ENCODE data around the gene PUDP. TPM values are rescaled to one million over a fixed set of nuclear protein-coding genes. Genes with fewer than 3 reads are reported as not detected.

The PUDP gene
- total RNA-seq, 1 experiment from 2014 or later: 20.3 TPM

GRCh38 chrX:7068939-7069367 is 79.0 kb downstream of the PUDP start:
- Histone ChIP-seq H3K4me3 (replicated peaks in 1 of 2; ENCODE audit: low read depth in 1 of 2, low read length in 2 of 2) (no peak overlapping the region), H3K27ac (ENCODE audit: low read depth, low read length) (no peak overlapping the region), H3K4me1 (ENCODE audit: control insufficient read depth in 1 of 2, insufficient read depth in 2 of 2, low read length in 2 of 2) (no peaks in the 10 kb centered on the region), H3K9me3 (ENCODE audit: control insufficient read depth in 1 of 2, insufficient read depth in 1 of 2, low read depth in 1 of 2, low read length in 2 of 2) (no peaks in the 10 kb centered on the region), H2AFZ (ENCODE audit: low read depth, low read length, poor library complexity, severe bottlenecking) (no peak overlapping the region), H3K36me3 (ENCODE audit: control insufficient read depth in 1 of 2, insufficient read depth in 2 of 2, low read length in 2 of 2) (no peaks in the 10 kb centered on the region), H3K9ac (ENCODE audit: low read length) (no peak overlapping the region), H3K4me2 (ENCODE audit: low read length) (no peak overlapping the region), H4K20me1 (ENCODE audit: insufficient read depth) (no peaks in the 10 kb centered on the region), H3K79me2 (ENCODE audit: insufficient read depth, low read length) (no peaks in the 10 kb centered on the region), H3K9me2 (ENCODE audit: insufficient read depth) (no peaks in the 10 kb centered on the region), H3K27me3 (ENCODE audit: insufficient read depth, low read length) (no peaks in the 10 kb centered on the region)
- no TSS peak for BruUV-seq (replicated peaks)
- ChIA-PET CTCF (no interaction called here), RAD21 (ENCODE audit: low non-redundant PET in 1 of 2, low total read pairs in 2 of 2, uncharacterized antibody in 2 of 2, unreplicated experiment in 2 of 2) (no interaction called here), POLR2A (no interaction called here)
- TF ChIP-seq ZBTB33 (IDR thresholded peaks at IDR 0.05; ENCODE audit: extremely low read depth, insufficient replicate concordance, low read length) (no peak), CTCF (IDR thresholded peaks at IDR 0.05 in 2 of 3, conservative IDR thresholded peaks at IDR 0.05 in 1 of 3; ENCODE audit: borderline replicate concordance in 1 of 3, insufficient read depth in 1 of 3, low read depth in 2 of 3, low read length in 2 of 3) (peak in 2 of 3 experiments; percentile 15 to 25; a peak in 3 of 6 replicates), FOSL1 (IDR thresholded peaks at IDR 0.05; ENCODE audit: low read depth) (no peak)
- intact Hi-C loops (cut with micrococcal nuclease): no loop called here
- no peak for ATAC-seq
- no peak for DNase-seq (ENCODE audit: low read depth, low spot score)

- no peak overlapping the region for H2AFZ ChIP-seq (ENCODE audit: low read depth, low read length, poor library complexity, severe bottlenecking)
Observed at GRCh38 chrX:7067256-7067655, 80.7 kb downstream of the PUDP start.

More at GRCh38 chrX:7067256-7067655, 80.7 kb downstream of the PUDP start:
- Histone ChIP-seq H3K4me2 (ENCODE audit: low read length) (no peak overlapping the region), H3K36me3 (ENCODE audit: control insufficient read depth in 1 of 2, insufficient read depth in 2 of 2, low read length in 2 of 2) (no peaks in the 10 kb centered on the region), H3K27ac (ENCODE audit: low read depth, low read length) (no peak overlapping the region), H3K4me3 (replicated peaks in 1 of 2; ENCODE audit: low read depth in 1 of 2, low read length in 2 of 2) (no peak overlapping the region), H3K4me1 (ENCODE audit: control insufficient read depth in 1 of 2, insufficient read depth in 2 of 2, low read length in 2 of 2) (no peaks in the 10 kb centered on the region), H3K9me3 (ENCODE audit: control insufficient read depth in 1 of 2, insufficient read depth in 1 of 2, low read depth in 1 of 2, low read length in 2 of 2) (no peaks in the 10 kb centered on the region), H3K9me2 (ENCODE audit: insufficient read depth) (no peaks in the 10 kb centered on the region), H3K27me3 (ENCODE audit: insufficient read depth, low read length) (no peaks in the 10 kb centered on the region), H3K79me2 (ENCODE audit: insufficient read depth, low read length) (no peaks in the 10 kb centered on the region), H3K9ac (ENCODE audit: low read length) (no peak overlapping the region), H4K20me1 (ENCODE audit: insufficient read depth) (no peaks in the 10 kb centered on the region)
- ChIA-PET CTCF (no interaction called here), RAD21 (ENCODE audit: low non-redundant PET in 1 of 2, low total read pairs in 2 of 2, uncharacterized antibody in 2 of 2, unreplicated experiment in 2 of 2) (no interaction called here), POLR2A (no interaction called here)
- intact Hi-C loops (cut with micrococcal nuclease): no loop called here
- no peak for DNase-seq (ENCODE audit: low read depth, low spot score)
- no peak for TF ChIP-seq EGR1 (IDR thresholded peaks at IDR 0.05; ENCODE audit: low read depth)
- no peak for TF ChIP-seq CTCF (IDR thresholded peaks at IDR 0.05 in 2 of 3, conservative IDR thresholded peaks at IDR 0.05 in 1 of 3; ENCODE audit: borderline replicate concordance in 1 of 3, insufficient read depth in 1 of 3, low read depth in 2 of 3, low read length in 2 of 3)
- TF ChIP-seq ELF1 (IDR thresholded peaks at IDR 0.05; ENCODE audit: borderline replicate concordance, low read depth): no peak
- TF ChIP-seq POLR2A (IDR thresholded peaks at IDR 0.05; ENCODE audit: borderline replicate concordance, extremely low read depth, insufficient read depth, insufficient read length): no peak
- TF ChIP-seq ATF3 (IDR thresholded peaks at IDR 0.05): no peak
- no peak for TF ChIP-seq JUND (IDR thresholded peaks at IDR 0.05)
- no peak for TF ChIP-seq POLR2AphosphoS5 (IDR thresholded peaks at IDR 0.05; ENCODE audit: low read depth, low read length)
- no peak for TF ChIP-seq CEBPB (IDR thresholded peaks at IDR 0.05; ENCODE audit: low read depth)
- ATAC-seq: no peak
- no TSS peak for BruUV-seq (replicated peaks)

All from HCT116 (cell line).